Measurements from ENCODE around the gene PDE9A. TPM values are rescaled to one million over a fixed set of nuclear protein-coding genes. Genes with fewer than 3 reads are reported as not detected.

The PDE9A gene
- total and polyA plus RNA-seq, 2 experiments from 2014 or later = 26.5 to 31.1 TPM

- Histone ChIP-seq H3K4me2 (no peak overlapping the region), H3K4me1 (ENCODE audit: insufficient read depth) (peaks cover 18% of the 10 kb centered on the region; the same call in 1 of the 2 replicates), H3F3A (replicated peaks; ENCODE audit: low read depth) (no peaks in the 10 kb centered on the region), H3K36me3 (ENCODE audit: insufficient read depth) (no peaks in the 10 kb centered on the region), H3K4me3 (no peak overlapping the region), H4K20me1 (replicated peaks; ENCODE audit: insufficient read depth) (no peaks in the 10 kb centered on the region), H2AFZ (no peak overlapping the region), H3K27ac (ENCODE audit: low read depth) (no peak overlapping the region), H3K27me3 (ENCODE audit: insufficient read depth) (no peaks in the 10 kb centered on the region), H3K9me2 (ENCODE audit: insufficient read depth) (no peaks in the 10 kb centered on the region), H3K79me2 (replicated peaks; ENCODE audit: insufficient read depth) (no peaks in the 10 kb centered on the region)
- H3K36me3 Mint-ChIP-seq (ENCODE audit: low read depth) = no peaks in the 10 kb centered on the region
- no peak for DNase-seq (ENCODE audit: low spot score)
- no peak for ATAC-seq
- peaks cover 27% of the 10 kb centered on the region for H3K4me1 Mint-ChIP-seq
- no peak overlapping the region; the same call in 2 of the 3 replicates for H3K4me3 Mint-ChIP-seq
- peaks cover 5% of the 10 kb centered on the region for H3K27me3 Mint-ChIP-seq (ENCODE audit: insufficient read depth, low read depth, poor library complexity)
- H3K9me3 Mint-ChIP-seq = no peaks in the 10 kb centered on the region; the same call in 2 of the 3 replicates
- no peak overlapping the region for H3K27ac Mint-ChIP-seq
- TF ChIP-seq EZH2phosphoT487 (IDR thresholded peaks at IDR 0.05; ENCODE audit: unreplicated experiment) (no peak), POLR2AphosphoS5 (IDR thresholded peaks at IDR 0.05; ENCODE audit: low read depth) (no peak), STAT1 (IDR thresholded peaks at IDR 0.05; ENCODE audit: unreplicated experiment) (no peak), REST (IDR thresholded peaks at IDR 0.05; ENCODE audit: unreplicated experiment) (no peak), NANOG (IDR thresholded peaks at IDR 0.05; ENCODE audit: borderline replicate concordance) (no peak), ZNF114 (CRISPR knock-in tag; IDR thresholded peaks at IDR 0.05) (no peak), ETS1 (IDR thresholded peaks at IDR 0.05) (no peak), CREB1 (CRISPR knock-in tag; IDR thresholded peaks at IDR 0.05; ENCODE audit: low read depth) (no peak), CTCF (conservative IDR thresholded peaks at IDR 0.05; ENCODE audit: low read depth in 2 of 2) (no peak), EZH2 (IDR thresholded peaks at IDR 0.05; ENCODE audit: low read depth, unreplicated experiment) (no peak), ZNF331 (CRISPR knock-in tag; IDR thresholded peaks at IDR 0.05; ENCODE audit: low read depth) (no peak), JUNB (IDR thresholded peaks at IDR 0.05; ENCODE audit: unreplicated experiment) (no peak), ZNF462 (CRISPR knock-in tag; IDR thresholded peaks at IDR 0.05) (no peak)
Observed at GRCh38 chr21:42642219-42642745, 11.1 kb upstream of the PDE9A start.
